Measurements from ENCODE around the gene GUCD1.

The GUCD1 gene

GRCh38 chr22:24550028-24550901, 4.7 kb downstream of the GUCD1 start:
- Histone ChIP-seq H3K36me3 (ENCODE audit: control insufficient read depth in 2 of 2, insufficient read depth in 2 of 2, low read length in 2 of 2) (peaks cover 30 to 39% of the 10 kb centered on the region in 2 donors), H3K4me3 (ENCODE audit: low read length in 2 of 2) (no peak overlapping the region), H3K9ac (ENCODE audit: low read depth in 1 of 2, low read length in 2 of 2) (peak overlapping the region in 1 of 2 donors; percentile 29), H3K9me3 (ENCODE audit: control insufficient read depth in 2 of 2, low read length in 2 of 2) (no peaks in the 10 kb centered on the region), H3K4me1 (ENCODE audit: control insufficient read depth in 2 of 2, insufficient read depth in 2 of 2, low read length in 2 of 2) (peaks cover 43 to 47% of the 10 kb centered on the region in 2 donors), H3K27ac (ENCODE audit: low read depth in 2 of 2, low read length in 2 of 2) (peak overlapping the region; percentile 76 to 82), H3K27me3 (ENCODE audit: control insufficient read depth in 2 of 2, insufficient read depth in 2 of 2, low read length in 2 of 2) (no peaks in the 10 kb centered on the region)

- Histone ChIP-seq H3K36me3 (ENCODE audit: control insufficient read depth in 2 of 2, insufficient read depth in 2 of 2, low read length in 2 of 2) (peaks cover 37 to 51% of the 10 kb centered on the region in 2 donors), H3K9ac (ENCODE audit: low read depth in 1 of 2, low read length in 2 of 2) (no peak overlapping the region), H3K4me3 (ENCODE audit: low read length in 2 of 2) (no peak overlapping the region), H3K9me3 (ENCODE audit: control insufficient read depth in 2 of 2, low read length in 2 of 2) (no peaks in the 10 kb centered on the region), H3K27ac (ENCODE audit: low read depth in 2 of 2, low read length in 2 of 2) (no peak overlapping the region), H3K4me1 (ENCODE audit: control insufficient read depth in 2 of 2, insufficient read depth in 2 of 2, low read length in 2 of 2) (peaks cover 40 to 43% of the 10 kb centered on the region in 2 donors), H3K27me3 (ENCODE audit: control insufficient read depth in 2 of 2, insufficient read depth in 2 of 2, low read length in 2 of 2) (no peaks in the 10 kb centered on the region)
These were observed 6.1 kb downstream of the GUCD1 start for GRCh38 chr22:24548812-24549211.

GRCh38 chr22:24543679-24544243, 11.2 kb downstream of the GUCD1 start:
- no peaks in the 10 kb centered on the region for H3K4me1 ChIP-seq (ENCODE audit: control insufficient read depth in 2 of 2, insufficient read depth in 2 of 2, low read length in 2 of 2)
- no peaks in the 10 kb centered on the region for H3K27me3 ChIP-seq (ENCODE audit: control insufficient read depth in 2 of 2, insufficient read depth in 2 of 2, low read length in 2 of 2)
- H3K27ac ChIP-seq (ENCODE audit: low read depth in 2 of 2, low read length in 2 of 2) = no peak overlapping the region
- no peak overlapping the region for H3K9ac ChIP-seq (ENCODE audit: low read depth in 1 of 2, low read length in 2 of 2)
- H3K36me3 ChIP-seq (ENCODE audit: control insufficient read depth in 2 of 2, insufficient read depth in 2 of 2, low read length in 2 of 2) = peaks cover 73 to 76% of the 10 kb centered on the region in 2 donors
- no peak overlapping the region for H3K4me3 ChIP-seq (ENCODE audit: low read length in 2 of 2)
- no peaks in the 10 kb centered on the region for H3K9me3 ChIP-seq (ENCODE audit: control insufficient read depth in 2 of 2, low read length in 2 of 2)

DNA sequence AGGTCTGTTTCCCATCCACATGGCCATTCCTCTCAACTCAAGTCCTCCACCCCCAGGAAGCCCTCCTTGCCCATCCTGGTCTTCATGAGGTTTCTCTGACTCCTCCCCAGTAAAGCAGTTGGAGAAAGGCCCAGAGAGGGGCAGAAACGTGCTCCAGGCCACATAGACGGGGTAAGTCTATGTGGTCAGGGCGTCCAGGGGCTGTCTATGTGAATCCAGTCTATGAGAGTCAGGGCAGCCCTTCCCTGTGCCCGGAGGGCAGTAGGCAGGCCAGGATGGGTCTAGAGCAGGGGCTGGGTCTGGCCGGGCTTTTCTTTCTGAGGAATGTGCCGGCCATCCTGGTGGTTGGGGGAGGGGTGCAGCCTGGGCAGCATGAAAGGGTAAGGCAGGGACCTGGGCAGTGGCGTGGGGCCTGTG, 11.7 kb downstream of the GUCD1 start:
- Histone ChIP-seq H3K9me3 (ENCODE audit: control insufficient read depth in 2 of 2, low read length in 2 of 2) (no peaks in the 10 kb centered on the region), H3K36me3 (ENCODE audit: control insufficient read depth in 2 of 2, insufficient read depth in 2 of 2, low read length in 2 of 2) (peaks cover 68 to 74% of the 10 kb centered on the region in 2 donors), H3K27me3 (ENCODE audit: control insufficient read depth in 2 of 2, insufficient read depth in 2 of 2, low read length in 2 of 2) (no peaks in the 10 kb centered on the region), H3K4me1 (ENCODE audit: control insufficient read depth in 2 of 2, insufficient read depth in 2 of 2, low read length in 2 of 2) (no peaks in the 10 kb centered on the region), H3K4me3 (ENCODE audit: low read length in 2 of 2) (no peak overlapping the region), H3K27ac (ENCODE audit: low read depth in 2 of 2, low read length in 2 of 2) (no peak overlapping the region), H3K9ac (ENCODE audit: low read depth in 1 of 2, low read length in 2 of 2) (no peak overlapping the region)

GRCh38 chr22:24542641-24543040, 12.3 kb downstream of the GUCD1 start:
- Histone ChIP-seq H3K4me1 (ENCODE audit: control insufficient read depth in 2 of 2, insufficient read depth in 2 of 2, low read length in 2 of 2) (no peaks in the 10 kb centered on the region), H3K36me3 (ENCODE audit: control insufficient read depth in 2 of 2, insufficient read depth in 2 of 2, low read length in 2 of 2) (peaks cover 62 to 68% of the 10 kb centered on the region in 2 donors), H3K27me3 (ENCODE audit: control insufficient read depth in 2 of 2, insufficient read depth in 2 of 2, low read length in 2 of 2) (no peaks in the 10 kb centered on the region), H3K27ac (ENCODE audit: low read depth in 2 of 2, low read length in 2 of 2) (no peak overlapping the region), H3K9ac (ENCODE audit: low read depth in 1 of 2, low read length in 2 of 2) (no peak overlapping the region), H3K4me3 (ENCODE audit: low read length in 2 of 2) (no peak overlapping the region), H3K9me3 (ENCODE audit: control insufficient read depth in 2 of 2, low read length in 2 of 2) (no peaks in the 10 kb centered on the region)

DNA sequence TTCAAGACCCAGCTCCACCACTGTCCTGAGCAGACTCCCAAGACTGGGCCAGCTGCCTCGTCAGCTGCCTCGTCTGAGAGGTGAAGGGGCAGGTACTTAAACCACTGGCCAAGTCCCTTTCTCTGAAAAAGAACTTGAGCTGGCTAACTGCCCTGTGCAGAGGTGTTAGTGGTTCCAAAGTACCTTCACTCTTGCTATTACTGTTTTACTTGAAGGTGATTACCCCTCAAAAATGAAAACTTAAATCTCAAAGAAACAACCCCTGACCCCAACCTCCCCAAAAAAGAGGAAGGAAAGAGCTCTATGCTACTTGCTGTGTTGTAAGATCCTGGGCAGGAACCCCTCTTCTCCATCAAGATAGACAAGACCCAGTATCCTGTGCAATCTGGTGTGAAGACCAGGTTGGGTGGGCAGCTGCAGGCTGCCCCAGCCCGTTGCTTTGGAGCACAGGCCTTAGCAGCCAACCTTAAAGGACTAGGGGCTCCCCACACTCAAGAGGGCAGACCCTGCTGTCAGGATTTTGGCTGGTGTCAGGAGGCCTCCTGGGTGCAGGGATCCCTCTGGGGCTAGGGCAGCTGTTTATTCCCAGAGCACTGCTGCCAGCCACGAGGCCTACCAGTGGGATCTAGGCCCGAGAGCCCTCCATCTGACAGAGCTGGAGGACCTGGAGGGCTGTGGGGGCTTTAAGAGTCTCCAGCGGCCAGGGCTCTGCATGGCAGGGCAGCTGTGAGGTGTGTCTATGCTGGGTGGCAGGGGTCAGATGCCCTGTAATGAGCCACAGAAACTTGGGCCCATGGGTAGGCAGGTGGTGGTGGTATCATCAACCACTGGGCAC, 13.0 kb downstream of the GUCD1 start:
- no peaks in the 10 kb centered on the region for H3K27me3 ChIP-seq (ENCODE audit: control insufficient read depth in 2 of 2, insufficient read depth in 2 of 2, low read length in 2 of 2)
- H3K4me3 ChIP-seq (ENCODE audit: low read length in 2 of 2) = no peak overlapping the region
- H3K36me3 ChIP-seq (ENCODE audit: control insufficient read depth in 2 of 2, insufficient read depth in 2 of 2, low read length in 2 of 2) = peaks cover 55 to 61% of the 10 kb centered on the region in 2 donors
- no peak overlapping the region for H3K27ac ChIP-seq (ENCODE audit: low read depth in 2 of 2, low read length in 2 of 2)
- no peaks in the 10 kb centered on the region for H3K4me1 ChIP-seq (ENCODE audit: control insufficient read depth in 2 of 2, insufficient read depth in 2 of 2, low read length in 2 of 2)
- no peak overlapping the region for H3K9ac ChIP-seq (ENCODE audit: low read depth in 1 of 2, low read length in 2 of 2)
- no peaks in the 10 kb centered on the region for H3K9me3 ChIP-seq (ENCODE audit: control insufficient read depth in 2 of 2, low read length in 2 of 2)

DNA sequence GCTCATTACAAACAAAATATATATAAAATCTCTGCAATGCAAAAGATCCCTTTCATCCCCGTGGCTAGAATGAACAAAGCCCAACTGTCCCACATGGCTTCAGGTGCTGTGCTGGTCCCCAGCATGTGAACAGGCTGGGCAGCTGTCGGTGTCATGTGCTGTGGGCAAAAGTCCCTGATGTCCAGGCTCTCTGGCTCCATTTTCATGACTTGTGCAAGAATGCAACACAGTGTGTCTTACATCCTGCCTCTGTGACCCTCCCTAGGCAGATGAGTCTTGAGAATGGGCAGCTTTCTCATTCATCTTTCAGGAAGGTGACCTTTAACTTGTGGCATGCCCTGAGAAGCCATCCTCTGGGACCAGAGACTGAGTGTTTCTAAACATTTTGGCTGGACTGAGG, 14.5 kb downstream of the GUCD1 start:
- H3K27me3 ChIP-seq (ENCODE audit: control insufficient read depth in 2 of 2, insufficient read depth in 2 of 2, low read length in 2 of 2) = no peaks in the 10 kb centered on the region
- H3K36me3 ChIP-seq (ENCODE audit: control insufficient read depth in 2 of 2, insufficient read depth in 2 of 2, low read length in 2 of 2) = peaks cover 47 to 53% of the 10 kb centered on the region in 2 donors
- H3K4me3 ChIP-seq (ENCODE audit: low read length in 2 of 2) = no peak overlapping the region
- no peaks in the 10 kb centered on the region for H3K9me3 ChIP-seq (ENCODE audit: control insufficient read depth in 2 of 2, low read length in 2 of 2)
- H3K9ac ChIP-seq (ENCODE audit: low read depth in 1 of 2, low read length in 2 of 2) = no peak overlapping the region
- no peak overlapping the region for H3K27ac ChIP-seq (ENCODE audit: low read depth in 2 of 2, low read length in 2 of 2)
- H3K4me1 ChIP-seq (ENCODE audit: control insufficient read depth in 2 of 2, insufficient read depth in 2 of 2, low read length in 2 of 2) = no peaks in the 10 kb centered on the region

DNA sequence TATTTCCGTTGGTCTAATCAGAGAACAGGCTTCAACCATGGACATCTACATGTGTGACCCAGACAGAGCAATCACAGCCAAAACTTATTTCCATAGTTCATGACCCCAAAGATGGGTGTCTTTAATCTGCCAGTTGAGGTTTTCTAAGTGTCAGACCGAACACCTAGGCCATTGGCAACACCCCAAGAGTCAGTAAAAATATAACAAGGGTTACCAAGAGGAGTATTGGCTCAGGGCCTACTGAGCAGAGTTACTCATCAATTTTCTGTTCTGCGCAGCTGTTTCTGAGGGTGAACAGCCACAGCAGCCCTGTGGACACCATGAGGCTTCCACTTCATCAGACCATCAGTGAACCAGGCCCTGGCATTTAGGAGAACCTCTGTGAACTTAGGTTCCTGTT, 18.8 kb downstream of the GUCD1 start:
- H3K27ac ChIP-seq (ENCODE audit: low read depth in 2 of 2, low read length in 2 of 2) = no peak overlapping the region
- H3K36me3 ChIP-seq (ENCODE audit: control insufficient read depth in 2 of 2, insufficient read depth in 2 of 2, low read length in 2 of 2) = peaks cover 14 to 15% of the 10 kb centered on the region in 2 donors
- H3K27me3 ChIP-seq (ENCODE audit: control insufficient read depth in 2 of 2, insufficient read depth in 2 of 2, low read length in 2 of 2) = no peaks in the 10 kb centered on the region
- H3K9ac ChIP-seq (ENCODE audit: low read depth in 1 of 2, low read length in 2 of 2) = no peak overlapping the region
- no peak overlapping the region for H3K4me3 ChIP-seq (ENCODE audit: low read length in 2 of 2)
- H3K9me3 ChIP-seq (ENCODE audit: control insufficient read depth in 2 of 2, low read length in 2 of 2) = no peaks in the 10 kb centered on the region
- H3K4me1 ChIP-seq (ENCODE audit: control insufficient read depth in 2 of 2, insufficient read depth in 2 of 2, low read length in 2 of 2) = peaks cover 0 to 3% of the 10 kb centered on the region in 2 donors

- peaks cover 7% of the 10 kb centered on the region in 2 donors for H3K36me3 ChIP-seq (ENCODE audit: control insufficient read depth in 2 of 2, insufficient read depth in 2 of 2, low read length in 2 of 2)
- H3K27ac ChIP-seq (ENCODE audit: low read depth in 2 of 2, low read length in 2 of 2) = no peak overlapping the region
- peaks cover 0 to 3% of the 10 kb centered on the region in 2 donors for H3K4me1 ChIP-seq (ENCODE audit: control insufficient read depth in 2 of 2, insufficient read depth in 2 of 2, low read length in 2 of 2)
- no peak overlapping the region for H3K4me3 ChIP-seq (ENCODE audit: low read length in 2 of 2)
- no peaks in the 10 kb centered on the region for H3K9me3 ChIP-seq (ENCODE audit: control insufficient read depth in 2 of 2, low read length in 2 of 2)
- H3K9ac ChIP-seq (ENCODE audit: low read depth in 1 of 2, low read length in 2 of 2) = no peak overlapping the region
- no peaks in the 10 kb centered on the region for H3K27me3 ChIP-seq (ENCODE audit: control insufficient read depth in 2 of 2, insufficient read depth in 2 of 2, low read length in 2 of 2)
These were observed 19.6 kb downstream of the GUCD1 start for GRCh38 chr22:24535348-24535747.

DNA sequence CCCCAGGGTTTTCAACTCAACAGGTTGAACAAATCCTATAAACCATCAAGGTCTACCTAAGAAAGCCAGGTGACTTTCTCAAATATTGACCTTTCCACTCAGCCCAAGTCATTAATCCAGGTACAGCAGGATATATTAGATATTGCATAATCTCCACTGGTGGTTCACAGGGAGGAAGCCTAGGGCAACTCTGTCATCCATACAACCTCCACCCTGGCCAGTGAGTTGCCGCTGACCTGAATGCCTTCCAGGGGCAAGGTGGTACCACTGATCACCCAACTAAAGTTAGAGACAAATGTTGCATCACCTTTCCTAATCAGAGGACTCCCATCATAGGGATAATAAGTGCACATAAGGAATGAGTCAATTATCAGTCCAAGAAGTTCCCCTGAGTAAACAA, 22.9 kb downstream of the GUCD1 start:
- H3K27ac ChIP-seq (ENCODE audit: low read depth in 2 of 2, low read length in 2 of 2) = no peak overlapping the region
- H3K9ac ChIP-seq (ENCODE audit: low read depth in 1 of 2, low read length in 2 of 2) = no peak overlapping the region

More for the DNA sequence above, 22.9 kb downstream of the GUCD1 start:
- no peaks in the 10 kb centered on the region for H3K27me3 ChIP-seq (ENCODE audit: control insufficient read depth in 2 of 2, insufficient read depth in 2 of 2, low read length in 2 of 2)
- H3K36me3 ChIP-seq (ENCODE audit: control insufficient read depth in 2 of 2, insufficient read depth in 2 of 2, low read length in 2 of 2) = no peaks in the 10 kb centered on the region
- H3K9me3 ChIP-seq (ENCODE audit: control insufficient read depth in 2 of 2, low read length in 2 of 2) = no peaks in the 10 kb centered on the region
- no peak overlapping the region for H3K4me3 ChIP-seq (ENCODE audit: low read length in 2 of 2)
- H3K4me1 ChIP-seq (ENCODE audit: control insufficient read depth in 2 of 2, insufficient read depth in 2 of 2, low read length in 2 of 2) = peaks cover 0 to 3% of the 10 kb centered on the region in 2 donors

All from mucosa of rectum (tissue), 2 donors.